HG03175 (cell line): ENCODE data around the gene RFLNA.

Experiments
- ATAC-seq: cut with Tn5 transposase; IDR thresholded peaks from one replicate; pipeline ENCODE4 v1.9.1; 2021; ENCODE audit warnings: mild to moderate bottlenecking, moderate library complexity; ENCODE audit not compliant: unreplicated experiment

RFLNA gene

DNA sequence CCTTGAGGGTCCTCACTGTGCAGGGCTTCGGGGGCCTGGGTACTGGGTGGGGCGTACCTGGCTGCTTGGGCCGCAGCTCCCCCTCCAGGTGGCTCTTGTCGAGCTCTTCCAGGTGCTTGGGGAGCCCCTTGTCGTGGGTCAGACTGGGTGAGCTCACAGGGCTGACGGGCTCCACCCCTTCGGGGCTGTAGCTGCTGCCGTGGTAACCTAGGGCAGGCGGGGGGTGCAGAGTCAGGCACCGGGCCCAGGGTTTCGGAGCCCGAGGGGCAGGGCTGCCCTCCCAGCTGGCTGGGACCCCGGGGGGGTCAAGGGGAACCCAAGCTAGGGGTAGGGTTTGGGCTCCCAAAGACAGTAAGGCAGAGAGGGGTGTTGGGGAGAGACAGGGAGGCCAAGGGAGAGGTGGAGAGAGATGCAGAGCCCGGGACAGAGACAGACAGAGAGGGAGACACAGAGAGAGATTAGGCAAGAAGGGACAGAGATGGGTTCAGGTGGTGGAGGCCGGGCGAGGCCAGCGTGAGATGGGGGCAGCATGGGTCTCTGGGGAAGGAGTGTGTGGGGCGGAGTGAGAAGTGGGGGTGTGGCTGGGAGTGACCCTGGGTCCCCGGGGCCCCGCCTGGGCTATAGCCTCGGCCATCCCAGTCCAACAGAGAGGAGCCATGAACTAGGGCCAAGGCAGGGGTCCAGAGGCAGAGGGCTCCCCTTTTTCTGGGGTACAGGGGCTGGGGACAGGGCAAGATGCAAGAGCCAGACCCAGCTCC is 40.7 kb downstream of the RFLNA start:
- no peak for ATAC-seq

DNA sequence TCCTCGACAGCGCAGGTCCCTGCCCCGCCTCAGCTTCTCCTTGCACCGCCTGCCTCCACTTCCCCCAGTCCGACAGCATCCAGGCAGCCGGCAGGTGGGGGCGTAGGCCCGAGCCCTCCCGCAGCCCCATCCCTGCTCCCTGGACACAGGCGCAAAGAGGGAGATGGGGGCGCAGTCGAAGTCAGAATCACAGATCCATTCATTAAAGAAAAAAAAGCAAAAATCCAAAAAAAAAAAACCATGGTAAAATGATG is 41.2 kb downstream of the RFLNA start:
- no peak for ATAC-seq

- no peak for ATAC-seq
Observed at GRCh38 chr12:124336742-124337520, 42.0 kb downstream of the RFLNA start.

DNA sequence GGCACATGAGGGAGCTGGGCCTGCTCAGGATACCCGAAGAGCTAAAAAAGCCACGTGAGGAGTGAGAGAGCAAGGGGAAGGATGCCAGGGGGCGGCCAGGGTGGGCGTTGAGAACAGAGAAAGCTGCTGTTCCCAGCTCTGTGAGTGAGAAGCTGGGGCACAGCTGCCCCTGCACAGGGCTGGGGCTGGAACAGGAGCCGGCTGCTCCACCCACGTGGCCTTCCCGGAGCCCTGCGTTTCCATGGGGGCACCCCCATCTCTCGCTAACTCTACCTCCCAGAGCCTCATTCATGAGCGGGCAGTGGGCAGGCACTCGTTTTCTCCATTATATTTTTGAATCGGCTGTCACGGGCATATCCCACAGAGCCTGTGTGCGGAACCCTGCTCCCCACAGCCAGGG is 42.7 kb downstream of the RFLNA start:
- ATAC-seq, result no peak

- ATAC-seq, result no peak
Observed at GRCh38 chr12:124338448-124338847, 43.6 kb downstream of the RFLNA start.

DNA sequence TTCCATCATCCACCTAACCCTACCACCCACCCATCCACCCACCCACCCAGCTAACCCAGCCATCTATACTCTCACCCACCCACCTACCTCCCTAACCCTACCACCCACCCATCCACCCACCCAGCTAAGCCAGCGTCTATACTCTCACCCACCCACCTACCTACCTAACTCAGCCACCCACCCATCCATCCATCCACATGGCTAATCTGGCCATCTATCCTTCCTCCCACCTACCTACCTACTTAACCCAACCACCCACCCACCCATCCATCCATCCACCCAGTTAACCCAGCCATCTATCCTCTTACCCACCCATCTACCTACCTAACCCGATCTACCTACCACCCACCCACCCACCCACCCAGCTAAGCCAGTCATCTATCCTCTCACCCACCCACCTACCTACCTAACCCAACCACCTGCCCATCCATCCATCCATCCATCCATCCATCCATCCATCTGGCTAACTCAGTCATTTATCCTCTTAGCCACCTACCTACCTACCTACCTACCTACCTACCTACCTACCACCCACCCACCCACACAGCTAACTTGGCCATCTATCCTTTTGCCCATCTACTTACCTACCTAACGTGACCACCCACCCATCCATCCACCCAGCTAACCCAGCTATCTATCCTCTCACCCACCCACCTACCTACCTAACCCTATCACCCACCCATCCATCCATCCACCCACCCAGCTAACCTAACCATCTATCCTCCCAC is 44.1 kb downstream of the RFLNA start:
- ATAC-seq, result no peak

DNA sequence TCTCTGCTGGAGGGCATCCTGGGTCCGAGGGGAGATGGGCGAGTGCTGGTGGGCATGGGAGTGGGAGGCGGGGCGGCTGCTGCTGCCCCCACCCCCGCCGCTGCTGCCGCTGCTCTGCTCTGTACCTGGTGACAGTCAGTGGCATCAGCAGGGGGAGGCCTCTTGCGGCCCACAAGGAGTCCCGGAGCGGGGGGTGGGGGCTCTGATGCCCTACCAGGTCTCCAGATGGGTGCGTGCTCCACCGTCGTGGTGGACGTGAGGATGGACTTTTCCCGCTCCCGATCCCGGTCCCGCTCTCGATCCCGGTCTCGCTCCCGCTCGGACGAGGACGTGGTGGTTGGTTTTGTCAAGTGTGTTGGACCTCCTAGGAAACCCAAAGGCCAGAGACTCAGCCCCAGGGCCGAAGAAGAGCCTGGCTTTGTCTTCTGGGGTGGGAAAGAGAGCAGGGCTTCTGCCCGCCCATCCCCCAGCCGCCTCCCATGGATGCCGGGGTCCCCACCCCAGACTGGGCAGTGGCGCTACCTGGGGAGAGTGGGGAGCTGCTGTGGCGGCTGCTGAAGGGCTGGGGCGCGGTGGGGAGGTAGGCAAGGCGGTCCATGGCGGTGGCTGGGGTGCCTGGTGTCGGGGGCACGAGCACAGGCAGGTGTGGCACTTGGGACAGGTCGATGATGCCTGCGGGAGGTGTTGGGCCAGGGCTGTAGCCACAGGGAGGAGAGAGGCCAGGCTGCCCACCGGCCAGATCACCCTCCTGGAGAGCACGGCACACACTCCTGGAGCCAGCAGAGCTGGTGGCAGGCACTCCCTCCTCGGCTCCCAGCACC is 45.4 kb downstream of the RFLNA start:
- no peak for ATAC-seq

DNA sequence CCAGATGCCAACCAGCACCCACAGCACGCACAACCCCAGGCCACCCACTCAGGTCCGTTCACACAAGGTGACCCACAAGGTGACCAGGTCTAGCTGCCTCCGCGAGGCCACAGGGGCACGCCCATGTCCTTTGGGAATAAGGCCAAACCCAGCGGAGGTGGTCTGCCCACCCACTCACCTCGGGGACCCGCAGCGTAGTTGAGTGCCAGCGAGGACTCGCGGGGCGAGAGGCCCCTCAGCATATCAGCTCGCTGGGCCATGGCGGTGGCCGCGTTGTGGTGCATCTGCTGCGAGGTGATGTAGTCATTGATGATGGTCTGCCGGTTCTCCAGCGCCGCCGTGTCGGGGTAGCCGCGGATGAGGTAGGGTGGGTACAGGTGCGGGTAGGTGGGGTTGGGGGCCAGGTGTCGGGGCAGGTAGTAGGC is 46.8 kb downstream of the RFLNA start:
- ATAC-seq, result no peak

GRCh38 chr12:124344022-124344421 is 49.1 kb downstream of the RFLNA start:
- no peak for ATAC-seq

GRCh38 chr12:124344526-124344925 is 49.6 kb downstream of the RFLNA start:
- no peak for ATAC-seq

DNA sequence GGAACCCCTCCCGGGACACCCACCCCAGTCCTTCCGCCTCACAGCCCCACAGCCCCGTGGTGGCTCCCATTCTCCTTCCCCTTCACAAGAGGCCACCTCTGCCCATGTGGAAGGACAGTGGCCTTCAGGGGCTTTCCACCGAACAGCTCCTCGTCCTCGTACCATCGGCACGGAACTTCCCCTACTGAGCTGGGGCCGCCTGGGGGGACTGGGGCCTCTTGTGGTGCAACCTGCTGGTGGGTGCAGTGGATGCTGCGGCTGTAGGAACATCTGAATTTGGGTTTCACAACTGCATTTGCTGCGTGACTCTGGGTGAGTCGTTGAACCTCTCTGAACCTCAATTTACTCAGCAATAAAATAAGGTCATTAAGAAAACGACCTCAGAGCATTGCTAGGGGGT is 50.9 kb downstream of the RFLNA start:
- no peak for ATAC-seq

GRCh38 chr12:124346425-124347168 is 51.7 kb downstream of the RFLNA start:
- no peak for ATAC-seq

DNA sequence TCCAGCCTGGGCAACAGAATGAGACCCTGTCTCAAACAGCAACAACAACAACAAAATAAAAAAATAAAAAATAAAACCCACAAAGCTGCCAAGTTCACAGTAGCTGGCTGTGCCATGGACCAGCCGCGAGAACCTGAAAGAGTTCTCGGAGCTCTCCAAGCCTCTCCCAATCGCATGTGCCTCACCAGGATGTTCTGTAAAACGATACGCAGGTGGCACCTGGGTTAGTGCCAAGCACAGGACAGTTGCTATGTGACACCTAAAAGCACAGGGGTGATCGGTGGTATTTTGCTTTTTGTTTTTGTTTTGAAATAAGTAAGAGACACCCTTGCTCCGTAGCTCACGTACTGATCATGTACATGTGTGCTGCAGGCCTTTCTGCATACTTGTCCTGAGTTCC is 52.4 kb downstream of the RFLNA start:
- no peak for ATAC-seq

DNA sequence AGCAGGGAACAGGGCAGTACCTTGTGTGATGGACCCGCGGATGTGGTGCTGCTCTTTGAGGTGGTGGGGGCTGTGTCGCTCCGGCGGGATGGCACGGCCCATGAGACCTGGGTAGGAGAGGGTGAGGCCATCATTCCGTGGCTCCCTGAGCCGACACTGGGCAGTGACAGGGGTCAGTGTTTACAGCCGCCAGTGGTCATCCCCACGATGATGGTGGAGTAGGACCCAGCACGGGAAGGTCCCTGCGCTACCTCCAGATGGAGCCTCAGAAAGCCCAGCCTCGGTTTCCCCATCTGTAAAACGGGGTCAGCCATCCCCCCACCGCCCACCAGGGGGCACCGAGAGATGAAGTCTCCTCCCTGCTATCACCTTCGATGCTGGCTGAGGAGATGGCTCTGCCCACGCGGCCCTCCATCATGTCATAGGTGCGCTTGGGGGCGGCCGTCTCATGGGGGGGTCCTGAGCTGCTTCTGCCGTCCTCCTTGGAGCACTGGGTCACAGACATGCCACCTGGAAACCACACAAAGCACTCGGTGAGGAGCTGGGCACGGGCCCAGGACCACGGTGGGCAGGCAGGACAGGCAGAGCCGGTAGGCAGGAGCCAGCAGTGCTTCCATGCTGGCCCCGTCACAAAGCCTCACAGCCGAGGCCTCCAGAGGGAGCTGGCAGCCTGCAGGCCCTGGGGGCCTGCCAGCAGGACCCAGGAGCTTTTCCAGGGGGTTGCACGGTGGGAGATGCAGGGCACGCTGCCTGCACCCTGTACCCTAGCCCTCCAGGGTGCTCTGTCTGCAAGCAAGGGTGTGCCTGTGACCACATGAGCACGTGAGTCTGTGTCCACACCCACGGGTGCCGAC is 53.1 kb downstream of the RFLNA start:
- ATAC-seq, result no peak

DNA sequence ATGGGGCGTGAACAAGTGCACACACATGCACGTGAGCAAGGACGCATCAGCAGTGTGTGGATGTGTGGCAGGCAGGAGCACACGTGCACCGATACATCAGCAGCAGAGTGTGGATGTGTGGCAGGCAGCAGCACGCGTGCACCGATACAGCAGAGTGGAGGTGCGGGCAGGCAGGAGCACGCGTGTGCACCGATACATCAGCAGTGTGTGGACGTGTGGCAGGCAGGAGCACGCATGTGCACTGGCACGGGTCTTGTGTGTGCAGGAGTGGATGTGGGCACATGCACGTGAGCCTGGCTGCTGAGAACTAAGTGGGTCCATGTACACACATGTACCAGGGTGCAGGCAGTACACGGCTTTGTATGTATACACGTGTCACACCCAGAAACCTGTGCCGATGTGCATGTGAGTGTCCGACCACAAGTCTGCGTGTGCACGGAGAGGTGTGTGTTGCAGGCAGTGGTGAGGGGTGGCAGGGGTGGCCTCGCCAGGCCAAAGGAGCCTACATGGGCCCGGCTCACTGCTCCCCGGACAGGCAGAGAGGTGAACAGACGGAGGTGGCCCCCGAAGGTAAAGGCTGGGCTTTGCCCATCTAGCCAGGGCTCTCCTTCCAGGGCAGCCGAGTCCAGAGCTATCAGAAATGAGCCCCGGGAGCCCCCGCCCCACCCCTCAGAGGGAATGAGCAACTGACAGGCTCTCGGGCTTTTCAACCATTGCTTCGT is 53.9 kb downstream of the RFLNA start:
- no peak for ATAC-seq

- ATAC-seq, result no peak
Observed at GRCh38 chr12:124350491-124350890, 55.6 kb downstream of the RFLNA start.

GRCh38 chr12:124351422-124351821 is 56.5 kb downstream of the RFLNA start:
- no peak for ATAC-seq

DNA sequence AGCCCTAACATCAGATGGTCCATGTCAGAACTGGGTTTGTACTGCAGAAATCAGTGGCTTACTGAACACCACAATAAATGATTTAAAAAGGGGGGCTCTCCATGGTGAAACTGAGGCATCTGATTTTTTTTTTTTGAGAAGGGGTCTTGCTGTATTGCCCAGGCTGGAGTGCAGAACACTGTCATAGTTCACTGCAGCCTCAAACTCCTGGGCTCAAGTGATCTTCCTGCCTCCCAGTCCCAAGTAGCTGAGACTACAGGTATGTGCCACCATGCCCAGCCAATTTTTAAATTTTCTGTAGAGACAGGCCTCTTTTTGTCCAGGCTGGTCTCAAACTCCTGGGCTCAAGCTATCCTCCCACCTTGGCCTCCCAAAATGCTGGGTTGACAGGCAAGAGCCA is 57.4 kb downstream of the RFLNA start:
- no peak for ATAC-seq

- ATAC-seq, result no peak
Observed at GRCh38 chr12:124352839-124353238, 57.9 kb downstream of the RFLNA start.
